Measurements from ENCODE around the gene BMS1.

BMS1 gene

GRCh38 chr10:42874713-42875387 lies 92.3 kb downstream of the BMS1 start:
- H3K36me3 ChIP-seq = no peaks in the 10 kb centered on the region
- no peaks in the 10 kb centered on the region for H4K20me1 ChIP-seq
- H3K4me3 ChIP-seq = no peak overlapping the region
- H3K9me3 ChIP-seq = no peaks in the 10 kb centered on the region
- H3K4me1 ChIP-seq = peaks cover 89% of the 10 kb centered on the region
- TF ChIP-seq Cebpa-rat (IDR thresholded peaks at IDR 0.05) = no peak
- H3K4me2 ChIP-seq = peak overlapping the region; percentile 86
- H3K9ac ChIP-seq = no peak overlapping the region
- H3K27me3 ChIP-seq = no peaks in the 10 kb centered on the region
- H3K27ac ChIP-seq = peak overlapping the region; percentile 31

- Histone ChIP-seq H3K27ac (peak overlapping the region; percentile 31), H3K4me3 (no peak overlapping the region), H3K9me3 (no peaks in the 10 kb centered on the region), H3K4me1 (peaks cover 89% of the 10 kb centered on the region), H4K20me1 (no peaks in the 10 kb centered on the region), H3K9ac (no peak overlapping the region), H3K36me3 (no peaks in the 10 kb centered on the region), H3K4me2 (peak overlapping the region; percentile 86), H3K27me3 (no peaks in the 10 kb centered on the region)
- no peak for TF ChIP-seq Cebpa-rat (IDR thresholded peaks at IDR 0.05)
Observed at GRCh38 chr10:42875388-42875755, 92.8 kb downstream of the BMS1 start.

GRCh38 chr10:42875798-42876341 lies 93.3 kb downstream of the BMS1 start:
- Histone ChIP-seq H3K27ac (peak overlapping the region; percentile 31; the same call in 1 of the 2 replicates), H3K4me1 (peaks cover 88% of the 10 kb centered on the region), H3K9me3 (0 out of 2 replicates have a peak, but pooled peaks cover 5% of the 10 kb centered on the region), H3K4me3 (no peak overlapping the region), H3K4me2 (peak overlapping the region; percentile 86), H3K36me3 (no peaks in the 10 kb centered on the region), H3K27me3 (no peaks in the 10 kb centered on the region), H4K20me1 (no peaks in the 10 kb centered on the region), H3K9ac (no peak overlapping the region)
- TF ChIP-seq Cebpa-rat (IDR thresholded peaks at IDR 0.05) = no peak

- no peaks in the 10 kb centered on the region for H3K36me3 ChIP-seq
- no peak overlapping the region for H3K4me3 ChIP-seq
- H3K4me1 ChIP-seq = peaks cover 82% of the 10 kb centered on the region
- no peak overlapping the region for H3K27ac ChIP-seq
- 0 out of 2 replicates have a peak, but pooled peaks cover 5% of the 10 kb centered on the region for H3K9me3 ChIP-seq
- no peak overlapping the region for H3K9ac ChIP-seq
- no peaks in the 10 kb centered on the region for H4K20me1 ChIP-seq
- no peak for TF ChIP-seq Cebpa-rat (IDR thresholded peaks at IDR 0.05)
- H3K4me2 ChIP-seq = no peak overlapping the region
- no peaks in the 10 kb centered on the region for H3K27me3 ChIP-seq
Observed at GRCh38 chr10:42876476-42876875, 93.9 kb downstream of the BMS1 start.

GRCh38 chr10:42876945-42877344 lies 94.3 kb downstream of the BMS1 start:
- no peaks in the 10 kb centered on the region for H3K27me3 ChIP-seq
- H3K9me3 ChIP-seq = peaks cover 6% of the 10 kb centered on the region
- no peak overlapping the region for H3K4me2 ChIP-seq
- H3K36me3 ChIP-seq = no peaks in the 10 kb centered on the region
- no peak for TF ChIP-seq Cebpa-rat (IDR thresholded peaks at IDR 0.05)
- no peak overlapping the region for H3K27ac ChIP-seq
- H3K9ac ChIP-seq = no peak overlapping the region
- no peak overlapping the region for H3K4me3 ChIP-seq
- H4K20me1 ChIP-seq = no peaks in the 10 kb centered on the region
- peaks cover 77% of the 10 kb centered on the region for H3K4me1 ChIP-seq

- Histone ChIP-seq H3K9ac (no peak overlapping the region), H3K4me2 (no peak overlapping the region), H4K20me1 (no peaks in the 10 kb centered on the region), H3K4me1 (peaks cover 71% of the 10 kb centered on the region), H3K9me3 (peaks cover 12% of the 10 kb centered on the region), H3K27me3 (no peaks in the 10 kb centered on the region), H3K36me3 (no peaks in the 10 kb centered on the region), H3K4me3 (no peak overlapping the region), H3K27ac (no peak overlapping the region)
- no peak for TF ChIP-seq Cebpa-rat (IDR thresholded peaks at IDR 0.05)
Observed at GRCh38 chr10:42877496-42878030, 95.0 kb downstream of the BMS1 start.

GRCh38 chr10:42878134-42878820 lies 95.7 kb downstream of the BMS1 start:
- H3K36me3 ChIP-seq = no peaks in the 10 kb centered on the region
- no peaks in the 10 kb centered on the region for H4K20me1 ChIP-seq
- TF ChIP-seq Cebpa-rat (IDR thresholded peaks at IDR 0.05) = no peak
- H3K27me3 ChIP-seq = no peaks in the 10 kb centered on the region
- peaks cover 19% of the 10 kb centered on the region for H3K9me3 ChIP-seq
- no peak overlapping the region for H3K27ac ChIP-seq
- no peak overlapping the region for H3K4me2 ChIP-seq
- H3K4me1 ChIP-seq = peaks cover 64% of the 10 kb centered on the region
- H3K9ac ChIP-seq = no peak overlapping the region
- no peak overlapping the region for H3K4me3 ChIP-seq

GRCh38 chr10:42878821-42879195 lies 96.2 kb downstream of the BMS1 start:
- peaks cover 59% of the 10 kb centered on the region for H3K4me1 ChIP-seq
- TF ChIP-seq Cebpa-rat (IDR thresholded peaks at IDR 0.05) = no peak
- peaks cover 20% of the 10 kb centered on the region for H3K9me3 ChIP-seq
- H4K20me1 ChIP-seq = no peaks in the 10 kb centered on the region
- no peaks in the 10 kb centered on the region for H3K27me3 ChIP-seq
- no peak overlapping the region for H3K9ac ChIP-seq
- H3K4me2 ChIP-seq = no peak overlapping the region; the same call in 1 of the 2 replicates
- H3K27ac ChIP-seq = no peak overlapping the region
- H3K36me3 ChIP-seq = no peaks in the 10 kb centered on the region
- H3K4me3 ChIP-seq = no peak overlapping the region

- no peak for TF ChIP-seq Cebpa-rat (IDR thresholded peaks at IDR 0.05)
- Histone ChIP-seq H3K36me3 (no peaks in the 10 kb centered on the region), H3K4me2 (peak overlapping the region; percentile 67), H3K4me3 (no peak overlapping the region), H3K9me3 (peaks cover 20% of the 10 kb centered on the region), H4K20me1 (no peaks in the 10 kb centered on the region), H3K4me1 (peaks cover 51% of the 10 kb centered on the region), H3K27me3 (no peaks in the 10 kb centered on the region), H3K9ac (no peak overlapping the region), H3K27ac (peak overlapping the region; percentile 14; the same call in 1 of the 2 replicates)
Observed at GRCh38 chr10:42879380-42880254, 97.0 kb downstream of the BMS1 start.

Measured in BLaER1 (cell line).